Gastrocnemius medialis (tissue), 4 donors: ENCODE data around the gene ELOVL3. TPM values are rescaled to one million over a fixed set of nuclear protein-coding genes. Genes with fewer than 3 reads are reported as not detected.

Experiments used
- ATAC-seq, 2 donors: fragments of 150-250 bp; one replicate each; pipeline ENCODE4 v1.9.1; 2016
- DNase-seq, 2 donors: peaks; one replicate each; pipeline ENCODE4 v3.0.0-alpha.2; 2019
- H3K27ac ChIP-seq, 4 donors: fragments of 200-600 bp; sonication (generic); 1 replicate in 1 of 4; 2 replicates in 3 of 4; pipeline ENCODE4 v1.5.1; 2016 to 2018; ENCODE audit warnings: mild to moderate bottlenecking in 2 of 4, moderate library complexity in 1 of 4
- H3K27me3 ChIP-seq, 3 donors: fragments of 200-600 bp; sonication (generic) in 2 of 3; 1 replicate in 1 of 3; 2 replicates in 2 of 3; pipeline versions ENCODE4 v1.5.1 to v1.6.0; 2016 to 2019; ENCODE audit warnings: mild to moderate bottlenecking in 1 of 3, moderate library complexity in 1 of 3
- H3K36me3 ChIP-seq, 2 donors: fragments of 200-600 bp; sonication (generic) in 1 of 2; one replicate each; pipeline ENCODE4 v1.5.1; 2017 to 2018
- H3K4me1 ChIP-seq, 2 donors: fragments of 200-600 bp; sonication (generic) in 1 of 2; one replicate each; pipeline ENCODE4 v1.5.1; 2016 to 2017; ENCODE audit warnings: mild to moderate bottlenecking in 2 of 2
- H3K4me3 ChIP-seq, 4 donors: fragments of 200-600 bp; sonication (generic) in 3 of 4; 1 replicate in 1 of 4; 2 replicates in 3 of 4; pipeline ENCODE4 v1.5.1; 2016 to 2019; ENCODE audit warnings: mild to moderate bottlenecking in 2 of 4
- H3K9me3 ChIP-seq, 3 donors: fragments of 200-600 bp; sonication (generic) in 2 of 3; 1 replicate in 1 of 3; 2 replicates in 2 of 3; pipeline ENCODE4 v1.5.1; 2016 to 2019
- CTCF ChIP-seq, 5 experiments: fragments of 450-650 bp in 3 of 5; fragments of 200-600 bp in 2 of 5; sonication (generic) in 2 of 5; IDR thresholded peaks in 4 of 5; conservative IDR thresholded peaks in 1 of 5; 1 replicate in 4 of 5; 2 replicates in 1 of 5; pipeline ENCODE4 v1.5.1; 2016 to 2019; ENCODE audit warnings: antibody characterized with exemption in 5 of 5, mild to moderate bottlenecking in 3 of 5, moderate library complexity in 3 of 5
- POLR2A ChIP-seq, 2 donors: fragments of 450-650 bp; IDR thresholded peaks; one replicate each; pipeline ENCODE4 v1.6.1; 2017; ENCODE audit warnings: antibody characterized with exemption in 2 of 2, mild to moderate bottlenecking in 2 of 2, moderate library complexity in 2 of 2
- in situ Hi-C, 4 donors: fragments of 200-750 bp; cut with MboI; loops; one replicate each; pipeline versions ENCODE4 v1.15.0 to v1.8.0; 2017; ENCODE audit warnings: low sequenced_read_pairs in 4 of 4
- intact Hi-C: fragments of 100-400 bp; cut with DNase I; formaldehyde crosslinking; loops from one replicate; pipeline ENCODE4 v1.15.1; 2023; ENCODE audit warnings: low total_unique reads
- total RNA-seq, 4 donors: library from RNA; depleted of rRNA; stranded (reverse); fragments of >200 nt; gene quantifications; one replicate each; pipeline versions ENCODE4 v1.1.0 to v1.2.3, GENCODE V29; 2016

Gene ELOVL3
- total RNA-seq: under 1 TPM in 1 of 4 donors, not detected in 3; 0.51 TPM

DNA sequence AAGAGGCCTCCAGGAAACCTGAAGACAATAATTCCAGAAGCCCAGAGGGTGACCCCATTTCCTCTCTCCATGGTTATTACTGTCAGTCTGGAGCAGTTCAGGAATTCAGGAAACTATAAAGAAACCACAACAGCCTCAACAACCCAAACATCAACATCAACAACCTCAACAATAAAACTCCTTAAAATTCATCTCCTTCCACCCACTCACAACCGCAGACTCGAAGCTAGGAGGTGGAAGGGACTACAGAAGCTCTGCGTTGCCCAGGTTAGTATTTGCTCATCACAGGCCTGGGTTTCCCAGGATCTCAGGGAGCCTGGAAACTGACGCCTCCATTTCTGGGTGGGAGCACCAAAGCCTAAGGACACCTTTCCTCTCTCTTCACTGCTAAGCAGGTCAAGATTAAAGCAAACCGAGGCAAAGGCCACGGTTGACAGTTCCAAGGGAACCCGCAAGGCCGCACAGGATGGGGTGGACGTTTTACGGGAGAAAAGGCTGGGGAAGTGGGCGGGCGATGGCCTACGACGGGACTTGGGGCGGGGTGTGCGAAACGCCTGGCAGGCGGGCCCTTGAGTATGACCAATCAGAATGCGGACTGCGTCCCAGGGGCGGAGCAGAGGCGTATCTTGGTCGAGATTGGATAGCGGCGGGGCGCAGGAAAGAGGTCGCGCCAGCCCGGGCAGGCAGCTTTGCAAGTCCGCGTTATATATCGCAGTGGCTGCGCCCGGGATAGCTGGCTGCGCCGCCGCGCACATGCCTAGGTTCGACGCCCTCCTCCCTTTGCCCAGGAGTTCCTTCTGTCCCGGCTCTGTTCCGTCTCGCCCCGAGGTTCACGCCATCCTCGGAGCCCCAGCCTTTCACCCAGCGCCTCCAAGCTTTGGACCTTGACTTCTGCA is at the start of gene ELOVL3:
ELOVL3 (plus strand) TSS at position 654 of the 896 bp plus-strand sequence. CDS start 250 bp downstream, outside the sequence.
- Histone ChIP-seq H3K4me1 (peaks cover 23 to 24% of the 10 kb centered on the region in 2 donors), H3K27ac (peak within 1 kb of the TSS; percentile 74 to 82 (median 79)), H3K9me3 (no peaks in the 10 kb centered on the region), H3K4me3 (peak within 1 kb of the TSS; percentile 41 to 55 (median 44)), H3K27me3 (no peaks in the 10 kb centered on the region), H3K36me3 (no peaks in the 10 kb centered on the region)
- in situ Hi-C loops (loop anchor here (5.0 to 10.0 kb wide), 2 partner anchors 61 to 121 kb away; no protein-coding TSS in a partner anchor), intact Hi-C loops (loop anchor here (2.0 kb wide), 1 partner anchor 57 kb away; no protein-coding TSS in a partner anchor)
- ATAC-seq: peak; percentile 84 to 89
- peak in 1 of 2 donors; percentile 33 for TF ChIP-seq POLR2A (IDR thresholded peaks at IDR 0.05)
- TF ChIP-seq CTCF (IDR thresholded peaks at IDR 0.05 in 4 of 5, conservative IDR thresholded peaks at IDR 0.05 in 1 of 5): peak in 1 of 5 experiments; percentile 30
- DNase-seq: peak; percentile 89 to 93

- intact Hi-C loops (no loop called here), in situ Hi-C loops (no loop called here)
- Histone ChIP-seq H3K4me3 (no peak overlapping the region), H3K36me3 (no peaks in the 10 kb centered on the region), H3K27ac (no peak overlapping the region), H3K9me3 (no peaks in the 10 kb centered on the region), H3K4me1 (no peaks in the 10 kb centered on the region), H3K27me3 (no peaks in the 10 kb centered on the region)
- DNase-seq: no peak
- no peak for ATAC-seq
- TF ChIP-seq CTCF (IDR thresholded peaks at IDR 0.05 in 4 of 5, conservative IDR thresholded peaks at IDR 0.05 in 1 of 5): no peak
- no peak for TF ChIP-seq POLR2A (IDR thresholded peaks at IDR 0.05)
Measured at GRCh38 chr10:102184606-102185005, 41.5 kb upstream of the ELOVL3 start.

DNA sequence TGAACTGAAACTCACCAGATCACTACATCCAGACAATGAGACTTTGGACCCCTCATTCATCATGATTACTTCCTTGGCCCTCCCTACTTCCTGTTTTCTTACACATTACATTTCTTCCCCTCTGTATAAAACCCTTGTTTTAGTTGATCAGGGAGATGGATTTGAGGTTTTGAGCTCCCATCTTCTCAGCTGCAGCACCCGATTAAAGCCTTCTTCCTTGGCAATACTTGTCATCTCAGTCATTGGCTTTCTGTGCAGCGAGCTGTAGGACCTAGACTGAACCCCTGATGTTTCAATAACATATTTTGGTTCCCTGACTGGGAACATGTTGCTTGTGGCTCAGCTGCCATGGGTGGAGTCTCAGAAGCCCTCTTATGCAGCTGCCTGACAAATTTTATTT is 40.8 kb upstream of the ELOVL3 start:
- ATAC-seq (no peak), DNase-seq (no peak)
- Histone ChIP-seq H3K4me1 (no peaks in the 10 kb centered on the region), H3K9me3 (no peaks in the 10 kb centered on the region), H3K27me3 (no peaks in the 10 kb centered on the region), H3K36me3 (no peaks in the 10 kb centered on the region), H3K27ac (no peak overlapping the region), H3K4me3 (no peak overlapping the region)
- TF ChIP-seq CTCF (IDR thresholded peaks at IDR 0.05 in 4 of 5, conservative IDR thresholded peaks at IDR 0.05 in 1 of 5): no peak
- TF ChIP-seq POLR2A (IDR thresholded peaks at IDR 0.05): no peak
- in situ Hi-C loops (no loop called here), intact Hi-C loops (no loop called here)

GRCh38 chr10:102185811-102186527 is 40.1 kb upstream of the ELOVL3 start:
- Histone ChIP-seq H3K36me3 (no peaks in the 10 kb centered on the region), H3K4me1 (no peaks in the 10 kb centered on the region), H3K27me3 (no peaks in the 10 kb centered on the region), H3K9me3 (no peaks in the 10 kb centered on the region), H3K4me3 (no peak overlapping the region), H3K27ac (no peak overlapping the region)
- intact Hi-C loops (no loop called here), in situ Hi-C loops (no loop called here)
- ATAC-seq (no peak), DNase-seq (no peak)
- TF ChIP-seq CTCF (IDR thresholded peaks at IDR 0.05 in 4 of 5, conservative IDR thresholded peaks at IDR 0.05 in 1 of 5): no peak
- TF ChIP-seq POLR2A (IDR thresholded peaks at IDR 0.05): no peak
